ENCODE measurements around the gene FAM217B.

FAM217B gene

DNA sequence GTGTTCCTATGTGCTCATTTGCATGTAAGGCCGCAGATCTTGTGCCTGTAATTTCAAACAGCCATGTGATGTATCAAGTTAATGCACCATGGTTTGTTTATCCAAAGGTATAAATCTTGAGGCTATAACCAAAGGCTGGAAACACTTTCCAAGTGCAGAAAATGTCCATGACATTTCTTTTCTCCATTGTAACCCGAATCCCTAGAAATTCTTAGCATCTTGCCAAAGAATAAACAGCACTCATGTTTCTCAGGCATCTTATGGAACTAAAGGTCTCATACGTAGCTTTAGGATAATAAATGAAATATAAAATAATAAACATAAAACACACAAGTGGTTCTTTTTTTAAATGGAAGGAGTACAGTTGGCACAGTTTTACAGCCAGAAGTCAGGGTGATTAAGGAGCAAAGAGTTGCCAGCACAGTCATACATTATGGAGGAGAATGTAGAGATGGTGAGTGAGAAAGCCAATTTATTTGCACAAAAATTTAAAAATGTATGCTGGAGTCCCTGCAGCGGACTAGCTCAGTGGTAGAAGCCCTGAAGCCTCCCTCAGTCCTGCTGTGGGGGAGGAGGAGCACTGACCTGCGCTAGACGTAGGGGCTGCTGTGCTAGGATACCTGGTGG, 36.1 kb downstream of the FAM217B start:
- DNase-seq (ENCODE audit: low spot score), result no peak

DNA sequence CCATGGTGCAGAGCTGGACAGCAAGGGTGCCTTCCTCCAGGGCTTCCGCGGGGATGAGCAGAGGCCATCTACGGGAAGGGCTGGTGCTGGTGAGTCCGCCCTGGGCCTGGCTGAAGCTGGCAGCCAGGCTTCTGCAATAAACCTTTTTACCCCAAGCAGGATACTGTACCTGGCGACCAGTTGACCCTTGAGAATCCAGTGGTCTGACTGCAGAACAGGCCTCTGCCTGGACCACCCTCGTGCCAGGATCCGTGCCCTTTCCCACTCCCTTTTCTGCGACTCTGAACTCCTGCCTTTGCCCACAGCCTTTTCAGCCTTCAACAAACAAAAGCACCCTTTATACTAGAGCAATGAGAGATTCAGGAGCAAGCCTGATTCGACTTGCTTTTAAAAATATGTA, 36.9 kb downstream of the FAM217B start:
- no peak for DNase-seq (ENCODE audit: low spot score)

DNA sequence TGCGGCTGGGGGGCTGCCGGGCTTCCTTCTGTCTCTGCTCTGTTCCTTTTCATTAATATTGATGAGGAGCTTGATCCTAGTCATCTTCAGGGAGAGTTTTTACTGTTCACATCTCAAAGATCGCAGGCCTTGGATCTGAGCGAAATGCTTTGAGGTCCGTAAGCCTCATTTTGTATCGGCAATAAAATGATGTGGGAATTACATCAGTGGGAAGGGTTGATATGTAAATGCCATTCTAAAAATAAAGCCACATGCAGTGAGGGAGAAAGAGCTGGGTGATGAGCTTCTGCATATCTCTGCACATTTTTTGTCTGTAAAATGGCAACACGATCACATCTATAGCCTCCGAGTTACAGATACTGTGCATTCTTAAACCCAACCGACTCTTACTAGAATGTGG, 42.9 kb downstream of the FAM217B start:
- no peak for DNase-seq (ENCODE audit: low spot score)

DNA sequence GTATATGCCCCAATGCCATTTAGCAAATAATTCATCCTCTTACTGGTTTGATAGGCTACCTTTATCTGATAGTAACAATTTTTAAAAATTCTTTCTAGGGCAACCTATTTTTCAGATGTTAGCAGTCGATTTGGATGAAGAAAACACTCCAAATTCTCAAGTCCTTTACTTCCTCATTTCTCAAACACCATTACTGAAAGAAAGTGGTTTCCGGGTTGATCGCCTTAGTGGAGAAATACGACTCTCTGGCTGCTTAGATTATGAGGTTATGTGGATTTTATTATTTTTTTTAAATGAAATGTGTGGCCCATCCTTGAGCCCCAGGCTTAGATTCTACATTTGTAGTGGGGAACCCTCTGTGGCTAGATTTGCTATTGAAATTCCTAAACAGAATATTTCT, 44.4 kb downstream of the FAM217B start:
- DNase-seq (ENCODE audit: low spot score), result no peak

DNA sequence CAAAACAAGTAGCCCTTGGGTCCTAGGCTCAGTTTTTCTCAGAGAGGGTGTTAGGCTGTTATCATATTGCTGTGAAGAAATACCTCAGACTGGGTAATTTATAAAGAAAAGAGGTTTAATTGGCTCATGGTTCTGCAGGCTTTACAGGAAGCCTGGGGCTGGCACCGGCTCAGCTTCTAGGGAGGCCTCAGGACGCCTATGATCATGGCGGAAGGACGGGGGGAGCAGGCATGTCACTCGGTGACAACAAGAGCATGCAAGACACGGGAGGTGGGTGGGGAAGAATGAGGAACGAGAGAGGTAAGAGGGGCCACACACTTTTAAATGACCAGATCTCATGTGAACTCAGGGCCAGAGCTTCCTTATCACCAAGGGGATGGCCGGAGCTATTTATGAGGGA, 45.0 kb downstream of the FAM217B start:
- DNase-seq (ENCODE audit: low spot score), result no peak

DNA sequence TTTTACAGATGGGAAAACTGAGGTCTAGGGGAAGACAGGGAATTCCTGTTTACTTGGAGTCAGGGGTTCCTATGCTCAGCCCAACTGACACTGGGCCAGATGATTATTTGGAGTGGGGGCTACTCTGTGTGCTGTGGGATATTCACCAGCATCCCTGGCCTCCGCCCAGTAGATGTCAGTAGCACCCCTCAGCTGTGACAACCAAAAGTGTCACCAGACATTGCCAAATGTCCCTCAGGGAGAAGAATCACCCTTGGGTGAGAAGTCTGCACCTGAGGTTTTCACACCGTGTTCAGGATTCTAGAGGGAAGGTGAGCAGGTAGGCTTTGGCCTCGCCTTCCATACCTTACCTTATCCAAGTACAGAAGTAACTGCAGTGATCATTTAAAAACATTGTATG, 45.7 kb downstream of the FAM217B start:
- no peak for DNase-seq (ENCODE audit: low spot score)

DNA sequence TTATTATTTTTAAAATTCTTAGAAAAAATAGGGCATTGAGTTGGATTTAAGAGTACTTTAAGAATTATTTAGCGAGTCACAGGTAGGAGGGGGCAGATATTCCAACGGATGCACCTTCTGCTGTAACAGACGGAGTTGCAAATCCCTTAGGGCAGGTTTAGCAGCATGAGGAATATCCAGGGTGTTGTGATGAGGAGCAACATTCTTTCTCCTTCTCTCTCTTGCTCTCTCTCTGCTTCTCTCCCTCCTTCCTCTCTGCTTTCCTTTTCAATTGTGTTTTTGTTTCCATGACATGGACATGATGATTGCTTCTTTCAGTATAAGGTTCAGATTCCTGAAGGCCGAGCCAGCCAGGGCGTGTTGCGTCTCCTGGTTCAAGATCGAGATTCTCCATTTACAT, 46.9 kb downstream of the FAM217B start:
- no peak for DNase-seq (ENCODE audit: low spot score)

DNA sequence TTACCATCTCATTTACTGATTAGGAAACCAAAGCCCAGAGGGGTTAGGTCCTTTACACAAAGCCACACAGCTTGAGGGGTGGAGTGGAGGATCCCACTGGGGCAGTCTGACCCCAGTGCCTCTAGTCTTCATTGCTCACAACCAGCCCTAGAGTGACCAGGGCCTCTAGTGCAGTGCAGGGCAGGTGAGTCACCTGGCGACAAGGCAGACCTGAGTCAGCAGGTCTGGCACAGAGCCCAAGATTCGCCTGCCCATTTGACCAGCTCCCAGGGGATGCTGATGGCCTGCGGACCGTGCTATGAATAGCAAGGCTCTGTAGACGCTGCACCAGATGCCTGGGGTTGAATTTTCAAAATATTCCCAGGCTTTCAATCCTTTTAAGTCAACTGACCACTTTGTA, 48.0 kb downstream of the FAM217B start:
- no peak for DNase-seq (ENCODE audit: low spot score)

DNA sequence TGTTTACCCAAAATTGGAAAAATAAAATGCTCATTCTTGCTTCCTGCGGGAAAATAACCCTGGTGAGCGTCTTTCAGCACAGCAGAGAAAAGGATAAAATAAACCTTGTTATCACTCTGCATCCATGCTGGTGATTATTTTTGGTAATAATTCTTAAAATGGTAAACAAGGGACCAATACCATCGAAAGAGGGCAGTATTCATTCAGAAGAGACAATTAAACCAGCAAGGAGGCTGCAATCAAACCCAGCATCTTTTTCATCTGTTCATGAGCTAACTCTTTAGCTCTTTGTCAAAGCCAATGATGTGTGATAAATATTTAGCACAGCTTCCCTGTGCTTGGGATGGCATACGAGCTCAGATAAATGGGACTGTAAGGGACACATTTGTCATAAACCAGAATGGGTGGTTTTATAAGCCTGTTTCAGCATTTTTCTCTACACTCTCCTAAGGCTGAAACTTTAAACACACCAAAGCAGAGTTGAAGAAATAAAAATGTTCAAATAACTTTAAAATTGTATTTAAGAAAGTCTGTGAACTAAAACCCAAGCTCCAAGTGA, 52.4 kb downstream of the FAM217B start:
- no peak for DNase-seq (ENCODE audit: low spot score)

DNA sequence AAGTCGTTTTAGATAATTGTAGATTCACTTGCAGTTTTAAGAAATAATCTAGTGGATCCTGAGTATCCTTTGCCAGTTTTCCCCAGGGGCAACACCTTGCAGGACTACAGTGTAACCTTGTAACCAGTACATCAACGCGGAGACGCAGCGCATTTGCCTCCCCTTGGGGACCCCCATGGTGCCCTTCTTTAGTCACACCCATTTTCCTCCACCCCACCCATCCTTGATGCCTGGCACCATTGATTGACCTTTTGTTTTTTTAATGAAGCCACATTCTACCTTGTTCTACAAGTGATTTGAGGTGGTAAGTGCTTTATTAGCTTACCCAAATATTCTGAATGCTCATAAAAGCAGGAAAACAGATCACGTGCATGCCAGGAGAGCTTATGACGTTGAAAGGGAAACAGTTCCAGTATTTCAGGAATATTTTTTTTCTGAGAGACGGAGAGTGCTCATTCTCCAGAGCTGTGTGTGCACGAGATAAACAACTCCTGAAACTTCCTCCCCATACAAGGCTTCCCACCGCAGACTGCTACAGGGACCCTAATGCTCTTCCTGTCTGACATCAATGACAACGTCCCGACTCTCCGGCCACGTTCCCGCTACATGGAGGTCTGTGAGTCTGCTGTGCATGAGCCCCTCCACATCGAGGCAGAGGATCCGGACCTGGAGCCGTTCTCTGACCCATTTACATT, 53.7 kb downstream of the FAM217B start:
- DNase-seq (ENCODE audit: low spot score), result no peak

DNA sequence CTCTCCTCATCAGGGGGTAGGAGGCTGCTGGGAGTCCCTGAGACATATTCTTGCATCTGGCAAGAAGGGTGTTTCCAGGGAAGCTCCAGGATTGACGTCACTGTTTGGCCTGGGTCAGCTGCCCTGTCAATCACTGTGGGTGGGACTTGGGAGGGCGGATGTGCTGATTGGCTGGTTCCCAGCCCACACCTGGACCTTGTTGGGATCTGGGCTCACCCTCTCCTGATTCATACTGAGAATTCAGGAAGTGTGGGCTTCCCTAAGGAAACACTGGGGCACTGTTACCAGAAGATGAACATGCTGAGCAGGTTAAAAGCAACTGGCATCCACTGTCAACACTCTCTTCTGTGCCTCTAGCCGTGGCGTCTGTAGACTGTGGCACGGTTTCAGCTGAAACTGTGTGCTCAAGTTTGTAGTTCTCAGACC, 54.5 kb downstream of the FAM217B start:
- no peak for DNase-seq (ENCODE audit: low spot score)

DNA sequence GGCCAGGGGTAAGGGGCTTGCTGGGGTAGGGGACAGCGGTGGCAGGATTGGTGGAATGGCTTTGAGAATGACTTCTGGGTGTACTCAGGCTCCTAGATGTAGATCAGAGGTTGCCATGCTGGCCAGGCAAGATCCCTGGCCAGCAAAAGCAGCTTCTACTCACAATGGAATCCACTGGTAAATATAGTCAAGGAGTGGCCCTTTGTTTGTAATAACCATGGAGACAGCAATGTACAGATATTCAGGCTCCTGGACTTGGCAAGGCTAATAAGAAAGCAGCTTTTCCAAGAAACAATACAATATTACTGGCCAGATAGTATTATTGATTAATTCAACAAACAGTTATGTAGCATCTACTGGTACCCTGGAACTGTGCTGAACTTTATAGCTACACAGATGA, 55.9 kb downstream of the FAM217B start:
- DNase-seq (ENCODE audit: low spot score), result no peak

DNA sequence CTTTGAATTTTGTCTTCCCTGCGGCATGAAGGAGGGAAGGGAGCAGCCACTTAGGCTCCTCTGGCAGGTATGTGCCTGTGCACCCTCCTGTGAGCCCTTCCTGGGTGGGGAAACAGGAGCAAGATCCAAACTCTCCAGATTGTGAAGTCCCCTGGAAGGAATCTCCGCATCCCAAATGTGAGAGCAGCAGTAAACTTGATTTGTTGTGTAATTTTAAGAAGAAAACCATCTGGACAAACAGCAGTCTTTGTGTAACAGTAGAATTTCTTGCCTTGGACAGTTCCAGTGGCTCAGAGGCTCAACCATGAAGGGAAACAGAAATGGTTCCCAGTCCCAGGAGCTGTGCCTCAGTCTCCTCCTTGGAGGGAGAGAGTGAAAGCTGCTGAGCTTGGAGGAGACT, 57.7 kb downstream of the FAM217B start:
- DNase-seq (ENCODE audit: low spot score), result no peak
